GM12873 (cell line): Measurements from ENCODE around the gene WNT7B.

Experiments used
- CTCF ChIP-seq: IDR thresholded peaks from 2 replicates; pipeline ENCODE4 v1.5.1; 2012; ENCODE audit warnings: low read depth, mild to moderate bottlenecking, moderate library complexity, low read length, control low read depth; ENCODE audit not compliant: insufficient read depth; ENCODE audit errors: missing control alignments

Gene WNT7B

GRCh38 chr22:46011627-46012181 is 34.7 kb upstream of the WNT7B start:
- no peak for TF ChIP-seq CTCF

GRCh38 chr22:46010951-46011626 is 34.1 kb upstream of the WNT7B start:
- no peak for TF ChIP-seq CTCF

GRCh38 chr22:46010207-46010867 is 33.4 kb upstream of the WNT7B start:
- no peak for TF ChIP-seq CTCF

GRCh38 chr22:46009730-46010129 is 32.8 kb upstream of the WNT7B start:
- no peak for TF ChIP-seq CTCF

GRCh38 chr22:46008836-46009596 is 32.1 kb upstream of the WNT7B start:
- TF ChIP-seq CTCF = no peak

- TF ChIP-seq CTCF = no peak
These were observed 31.3 kb upstream of the WNT7B start for GRCh38 chr22:46008291-46008690.

- no peak for TF ChIP-seq CTCF
These were observed 30.9 kb upstream of the WNT7B start for GRCh38 chr22:46007848-46008261.
